DND-41 (cell line): ENCODE measurements around the gene STMN3.
"Not testable (repeated sequence)": the region's sequence is repeated elsewhere in the genome, so short reads cannot be mapped to it uniquely, and the experiment has no call there.

Source experiments
- ATAC-seq: fragments of 200-7000 bp; cut with Tn5 transposase; 3 replicates; pipeline ENCODE4 v1.9.1; 2021; ENCODE audit warnings: low read depth; ENCODE audit not compliant: insufficient read depth
- DNase-seq: peaks from one replicate; pipeline ENCODE4 v3.0.0-alpha.2; 2020
- H2AFZ ChIP-seq: 2 replicates; pipeline ENCODE4 v1.6.0; 2012; ENCODE audit warnings: low read depth, low read length
- H3K27ac ChIP-seq: 2 replicates; pipeline ENCODE4 v1.5.1; 2012; ENCODE audit warnings: low read length, inconsistent platforms
- H3K27me3 ChIP-seq: fragments of 200-600 bp; sonication (generic); 2 replicates; pipeline ENCODE4 v1.6.0; 2012; ENCODE audit warnings: low read length, mild to moderate bottlenecking, inconsistent platforms; ENCODE audit not compliant: insufficient read depth, poor library complexity
- H3K36me3 ChIP-seq: 2 replicates; pipeline ENCODE4 v1.5.1; 2012; ENCODE audit warnings: low read length, inconsistent platforms; ENCODE audit not compliant: insufficient read depth
- H3K4me1 ChIP-seq: 2 replicates; pipeline ENCODE4 v1.5.1; 2012; ENCODE audit warnings: mild to moderate bottlenecking, low read length; ENCODE audit not compliant: insufficient read depth
- H3K4me2 ChIP-seq: 2 replicates; pipeline ENCODE4 v1.6.0; 2012; ENCODE audit warnings: mild to moderate bottlenecking, moderate library complexity, low read length, inconsistent platforms; ENCODE audit not compliant: insufficient read depth
- H3K4me3 ChIP-seq, 2 experiments: fragments of 200-600 bp in 1 of 2; shearing (Covaris generic) in 1 of 2; 2 replicates each; pipeline ENCODE4 v1.5.1; 2012 to 2016; ENCODE audit warnings: inconsistent platforms in 2 of 2, low read length in 2 of 2, mild to moderate bottlenecking in 2 of 2, low read depth in 1 of 2, moderate library complexity in 1 of 2
- H3K79me2 ChIP-seq: 2 replicates; pipeline ENCODE4 v1.6.0; 2012; ENCODE audit warnings: low read length, inconsistent platforms; ENCODE audit not compliant: insufficient read depth
- H3K9ac ChIP-seq: 2 replicates; pipeline ENCODE4 v1.6.0; 2012; ENCODE audit warnings: low read depth, mild to moderate bottlenecking, inconsistent platforms, low read length, moderate library complexity
- H3K9me3 ChIP-seq: 2 replicates; pipeline ENCODE4 v1.5.1; 2012; ENCODE audit warnings: low read length, moderate library complexity, mild to moderate bottlenecking, inconsistent platforms; ENCODE audit not compliant: insufficient read depth, severe bottlenecking
- H4K20me1 ChIP-seq: 2 replicates; pipeline ENCODE4 v1.6.0; 2012; ENCODE audit warnings: low read length; ENCODE audit not compliant: insufficient read depth
- EZH2 ChIP-seq: IDR thresholded peaks from 3 replicates; pipeline ENCODE4 v1.6.1; 2012; ENCODE audit warnings: borderline replicate concordance, low read depth, mild to moderate bottlenecking, moderate library complexity, low read length, inconsistent platforms; ENCODE audit not compliant: severe bottlenecking
- TF ChIP-seq, protein P1 (sequence below): IDR thresholded peaks from 2 replicates; pipeline ENCODE4 v1.5.1; 2012; ENCODE audit warnings: borderline replicate concordance, low read length, moderate library complexity, mild to moderate bottlenecking; ENCODE audit not compliant: poor library complexity, severe bottlenecking; ENCODE audit errors: extremely low read depth

STMN3 gene

DNA sequence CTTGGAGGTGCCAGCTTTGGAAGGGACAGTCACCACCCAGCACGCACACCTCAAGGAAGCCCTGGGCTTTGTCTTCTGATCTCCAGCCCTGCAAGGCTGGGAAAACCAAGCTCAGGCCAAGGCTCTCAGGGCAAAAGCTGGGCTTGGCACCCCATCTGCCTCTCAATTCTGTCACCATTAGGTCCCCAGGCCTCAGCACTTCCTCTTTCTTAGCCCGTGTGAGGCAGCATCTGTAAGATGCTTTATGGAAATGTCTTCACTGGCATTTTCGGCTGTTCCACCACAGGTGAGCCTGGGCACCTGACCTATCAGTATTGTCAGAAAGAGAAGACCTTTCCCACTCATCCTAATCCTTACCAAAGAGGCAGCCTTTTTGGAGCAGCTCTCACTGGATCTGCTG is 50.9 kb downstream of the STMN3 start:
- TF ChIP-seq, protein P1, sequence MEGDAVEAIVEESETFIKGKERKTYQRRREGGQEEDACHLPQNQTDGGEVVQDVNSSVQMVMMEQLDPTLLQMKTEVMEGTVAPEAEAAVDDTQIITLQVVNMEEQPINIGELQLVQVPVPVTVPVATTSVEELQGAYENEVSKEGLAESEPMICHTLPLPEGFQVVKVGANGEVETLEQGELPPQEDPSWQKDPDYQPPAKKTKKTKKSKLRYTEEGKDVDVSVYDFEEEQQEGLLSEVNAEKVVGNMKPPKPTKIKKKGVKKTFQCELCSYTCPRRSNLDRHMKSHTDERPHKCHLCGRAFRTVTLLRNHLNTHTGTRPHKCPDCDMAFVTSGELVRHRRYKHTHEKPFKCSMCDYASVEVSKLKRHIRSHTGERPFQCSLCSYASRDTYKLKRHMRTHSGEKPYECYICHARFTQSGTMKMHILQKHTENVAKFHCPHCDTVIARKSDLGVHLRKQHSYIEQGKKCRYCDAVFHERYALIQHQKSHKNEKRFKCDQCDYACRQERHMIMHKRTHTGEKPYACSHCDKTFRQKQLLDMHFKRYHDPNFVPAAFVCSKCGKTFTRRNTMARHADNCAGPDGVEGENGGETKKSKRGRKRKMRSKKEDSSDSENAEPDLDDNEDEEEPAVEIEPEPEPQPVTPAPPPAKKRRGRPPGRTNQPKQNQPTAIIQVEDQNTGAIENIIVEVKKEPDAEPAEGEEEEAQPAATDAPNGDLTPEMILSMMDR, result no peak
- TF ChIP-seq EZH2, result no peak
- H3K27ac ChIP-seq, result no peak overlapping the region
- H3K36me3 ChIP-seq, result peaks cover 76% of the 10 kb centered on the region
- H3K79me2 ChIP-seq, result peaks cover 24% of the 10 kb centered on the region
- H3K4me3 ChIP-seq, result no peak overlapping the region
- no peak overlapping the region for H3K9ac ChIP-seq
- no peak overlapping the region for H2AFZ ChIP-seq
- no peak for DNase-seq
- H4K20me1 ChIP-seq, result peaks cover 48% of the 10 kb centered on the region
- no peak for ATAC-seq
- H3K4me1 ChIP-seq, result no peaks in the 10 kb centered on the region
- H3K9me3 ChIP-seq, result no peaks in the 10 kb centered on the region
- no peak overlapping the region for H3K4me2 ChIP-seq
- no peaks in the 10 kb centered on the region for H3K27me3 ChIP-seq

DNA sequence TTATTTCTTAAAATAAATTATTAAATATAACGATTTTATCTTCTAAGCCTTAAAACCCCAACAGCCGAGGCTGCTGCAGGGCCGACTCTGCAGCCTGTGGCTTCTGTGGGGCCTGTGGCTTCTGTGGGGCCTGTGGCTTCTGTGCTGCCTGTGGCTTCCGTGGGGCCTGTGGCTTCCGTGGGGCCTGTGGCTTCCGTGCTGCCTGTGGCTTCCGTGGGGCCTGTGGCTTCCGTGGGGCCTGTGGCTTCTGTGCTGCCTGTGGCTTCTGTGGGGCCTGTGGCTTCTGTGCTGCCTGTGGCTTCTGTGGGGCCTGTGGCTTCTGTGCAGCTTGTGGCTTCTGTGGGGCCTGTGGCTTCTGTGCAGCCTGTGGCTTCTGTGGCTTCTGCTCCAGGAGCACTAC is 51.5 kb downstream of the STMN3 start:
- DNase-seq, result peak; percentile 23
- peaks cover 78% of the 10 kb centered on the region for H3K36me3 ChIP-seq
- not testable (repeated sequence) for ATAC-seq, H3K4me1 ChIP-seq, H3K9ac ChIP-seq, H3K4me3 ChIP-seq, H3K27me3 ChIP-seq, H3K27ac ChIP-seq, H3K9me3 ChIP-seq, H3K4me2 ChIP-seq, H2AFZ ChIP-seq
- H3K79me2 ChIP-seq, result peaks cover 18% of the 10 kb centered on the region
- H4K20me1 ChIP-seq, result peaks cover 45% of the 10 kb centered on the region

DNA sequence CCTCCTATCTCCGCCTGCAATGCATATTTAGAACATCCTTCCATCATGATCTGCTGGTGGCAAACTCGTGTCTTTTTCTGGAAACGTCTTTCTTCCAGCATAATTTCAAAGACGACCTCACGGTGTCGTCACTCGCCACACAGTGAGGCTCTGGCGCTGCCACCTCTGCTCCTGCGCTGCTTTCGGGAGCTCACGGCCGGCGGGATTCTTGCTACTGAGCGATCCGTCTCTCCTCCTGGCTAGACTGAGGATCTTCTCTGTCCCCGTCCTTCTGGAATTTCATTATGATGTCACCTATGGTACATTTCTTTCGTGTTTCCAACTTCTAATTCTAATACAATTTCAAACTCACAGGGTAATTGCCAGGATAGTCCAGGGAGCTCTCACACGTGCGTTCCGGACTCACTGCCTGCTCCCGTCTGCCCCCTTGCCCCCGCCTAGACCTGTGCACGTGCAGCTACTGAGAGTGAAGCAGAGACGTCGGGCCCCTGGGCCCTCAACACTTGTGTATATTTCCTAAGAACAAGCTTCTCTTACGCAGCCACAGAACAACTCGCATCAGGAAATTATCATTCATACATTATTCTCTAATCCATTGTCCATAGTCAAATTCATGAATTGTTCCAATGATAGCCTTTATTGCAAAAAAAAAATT is 53.7 kb downstream of the STMN3 start:
- no peak overlapping the region for H3K9ac ChIP-seq
- DNase-seq (no peak), ATAC-seq (no peak)
- TF ChIP-seq EZH2, result no peak
- TF ChIP-seq, protein P1, result no peak
- no peaks in the 10 kb centered on the region for H3K4me1 ChIP-seq
- H3K36me3 ChIP-seq, result peaks cover 88% of the 10 kb centered on the region
- no peaks in the 10 kb centered on the region for H3K9me3 ChIP-seq
- H4K20me1 ChIP-seq, result peaks cover 42% of the 10 kb centered on the region
- no peaks in the 10 kb centered on the region for H3K27me3 ChIP-seq
- no peak overlapping the region for H3K4me2 ChIP-seq
- no peak overlapping the region for H3K4me3 ChIP-seq
- H3K27ac ChIP-seq, result no peak overlapping the region
- H2AFZ ChIP-seq, result no peak overlapping the region
- H3K79me2 ChIP-seq, result peaks cover 3% of the 10 kb centered on the region; the same call in 1 of the 2 replicates

DNA sequence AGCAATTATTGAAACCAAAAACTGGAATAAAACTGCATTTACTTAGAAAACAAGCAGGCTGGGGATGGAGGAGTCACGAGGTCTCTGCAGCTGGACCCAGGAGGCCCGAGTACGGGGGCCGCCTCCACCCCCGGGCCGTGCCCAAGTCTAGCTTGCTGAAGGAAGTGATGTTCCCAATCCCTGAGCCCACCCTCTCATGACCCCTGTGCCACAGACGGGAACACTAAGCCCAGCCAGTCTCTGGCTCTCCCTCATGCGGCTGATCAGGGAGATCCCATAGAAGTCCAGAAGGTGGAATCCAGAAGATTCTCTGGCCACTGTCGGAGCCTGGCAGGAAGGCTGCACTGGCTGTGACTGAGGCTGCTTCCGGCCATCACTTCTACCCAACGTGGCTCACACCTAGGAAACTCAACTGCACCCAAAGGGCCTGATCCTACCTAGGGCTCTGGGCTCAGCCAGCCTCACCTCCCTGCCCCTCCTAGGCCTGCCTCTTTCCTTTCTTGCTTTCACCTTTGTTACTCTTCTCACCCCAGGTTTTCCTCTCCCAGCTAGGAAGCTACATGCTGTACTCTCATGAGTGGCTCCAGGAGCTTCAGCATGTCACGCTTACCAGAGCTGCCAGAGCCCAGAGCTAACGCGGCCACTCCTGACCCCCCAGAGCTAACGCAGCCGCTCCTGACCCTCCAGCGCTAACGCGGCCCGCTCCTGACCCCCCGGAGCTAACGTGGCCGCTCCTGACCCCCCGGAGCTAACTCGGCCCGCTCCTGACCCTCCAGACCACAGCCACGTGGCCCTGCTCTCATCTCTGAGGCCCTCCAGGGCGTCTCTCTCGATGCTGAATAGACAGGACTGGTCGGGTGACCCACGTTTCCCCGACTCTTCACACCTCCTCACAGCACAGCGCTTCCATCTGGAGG is 54.5 kb downstream of the STMN3 start:
- H3K9ac ChIP-seq, result no peak overlapping the region
- no peaks in the 10 kb centered on the region for H3K9me3 ChIP-seq
- H3K27ac ChIP-seq, result no peak overlapping the region
- TF ChIP-seq, protein P1, result no peak
- no peak for TF ChIP-seq EZH2
- ATAC-seq, result no peak
- H3K4me3 ChIP-seq, result no peak overlapping the region
- H3K27me3 ChIP-seq, result no peaks in the 10 kb centered on the region
- H3K36me3 ChIP-seq, result peaks cover 89% of the 10 kb centered on the region
- H3K4me2 ChIP-seq, result no peak overlapping the region
- no peaks in the 10 kb centered on the region for H3K4me1 ChIP-seq
- DNase-seq, result no peak
- no peak overlapping the region for H2AFZ ChIP-seq
- H4K20me1 ChIP-seq, result peaks cover 38% of the 10 kb centered on the region
- no peaks in the 10 kb centered on the region for H3K79me2 ChIP-seq
